ENCODE data around the gene HDAC4.

DNA sequence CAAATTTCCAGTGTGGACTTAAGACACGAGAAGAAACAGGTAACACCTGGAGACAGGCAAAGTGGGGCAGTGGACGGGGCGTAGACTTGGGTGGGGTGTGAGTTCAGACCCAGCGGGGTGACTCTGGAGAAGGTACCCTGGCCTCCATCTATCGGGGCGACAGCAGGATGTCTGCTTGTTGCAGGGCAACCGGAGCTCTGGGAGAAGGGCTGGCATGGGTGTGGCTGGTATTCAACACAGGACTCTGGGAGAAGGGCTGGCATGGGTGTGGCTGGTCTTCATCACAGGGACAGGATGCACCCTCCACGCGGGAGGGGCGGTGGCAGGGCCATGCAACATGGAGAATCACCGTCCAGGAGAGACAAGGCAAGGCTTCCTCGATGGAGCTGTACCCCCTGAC lies 198.5 kb downstream of the HDAC4 start:
- TF ChIP-seq, protein P1, sequence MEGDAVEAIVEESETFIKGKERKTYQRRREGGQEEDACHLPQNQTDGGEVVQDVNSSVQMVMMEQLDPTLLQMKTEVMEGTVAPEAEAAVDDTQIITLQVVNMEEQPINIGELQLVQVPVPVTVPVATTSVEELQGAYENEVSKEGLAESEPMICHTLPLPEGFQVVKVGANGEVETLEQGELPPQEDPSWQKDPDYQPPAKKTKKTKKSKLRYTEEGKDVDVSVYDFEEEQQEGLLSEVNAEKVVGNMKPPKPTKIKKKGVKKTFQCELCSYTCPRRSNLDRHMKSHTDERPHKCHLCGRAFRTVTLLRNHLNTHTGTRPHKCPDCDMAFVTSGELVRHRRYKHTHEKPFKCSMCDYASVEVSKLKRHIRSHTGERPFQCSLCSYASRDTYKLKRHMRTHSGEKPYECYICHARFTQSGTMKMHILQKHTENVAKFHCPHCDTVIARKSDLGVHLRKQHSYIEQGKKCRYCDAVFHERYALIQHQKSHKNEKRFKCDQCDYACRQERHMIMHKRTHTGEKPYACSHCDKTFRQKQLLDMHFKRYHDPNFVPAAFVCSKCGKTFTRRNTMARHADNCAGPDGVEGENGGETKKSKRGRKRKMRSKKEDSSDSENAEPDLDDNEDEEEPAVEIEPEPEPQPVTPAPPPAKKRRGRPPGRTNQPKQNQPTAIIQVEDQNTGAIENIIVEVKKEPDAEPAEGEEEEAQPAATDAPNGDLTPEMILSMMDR (IDR thresholded peaks at IDR 0.05; ENCODE audit: insufficient read depth, low read depth, low read length): no peak
- TF ChIP-seq EZH2 (IDR thresholded peaks at IDR 0.05; ENCODE audit: insufficient read depth, low read length): no peak
